NAMALWA (cell line): Measurements from ENCODE around the gene SELENOP.
"Not testable (repeated sequence)": the region's sequence is repeated elsewhere in the genome, so short reads cannot be mapped to it uniquely, and the experiment has no call there.

Experiments used
- DNase-seq: peaks from one replicate; pipeline ENCODE4 v3.0.0-alpha.2; 2015; ENCODE audit warnings: low spot score

The SELENOP gene

GRCh38 chr5:42811591-42812446 is at the start of gene SELENOP:
SELENOP (minus strand) TSS chr5:42811892; CDS start chr5:42808353, 3,539 bp downstream.
- DNase-seq = no peak

GRCh38 chr5:42858687-42859086 is 47.0 kb upstream of the SELENOP start:
- no peak for DNase-seq

GRCh38 chr5:42858031-42858643 is 46.4 kb upstream of the SELENOP start:
- no peak for DNase-seq

- DNase-seq = no peak
These were observed 44.1 kb upstream of the SELENOP start for GRCh38 chr5:42855811-42856210.

GRCh38 chr5:42855386-42855785 is 43.7 kb upstream of the SELENOP start:
- no peak for DNase-seq

- DNase-seq = no peak
These were observed 43.1 kb upstream of the SELENOP start for GRCh38 chr5:42854795-42855194.

GRCh38 chr5:42852826-42853225 is 41.1 kb upstream of the SELENOP start:
- DNase-seq = no peak

GRCh38 chr5:42851481-42851880 is 39.8 kb upstream of the SELENOP start:
- no peak for DNase-seq

- no peak for DNase-seq
These were observed 36.9 kb upstream of the SELENOP start for GRCh38 chr5:42848545-42848944.

- not testable (repeated sequence) for DNase-seq
These were observed 32.7 kb upstream of the SELENOP start for GRCh38 chr5:42844408-42844807.

- no peak for DNase-seq
These were observed 32.1 kb upstream of the SELENOP start for GRCh38 chr5:42843675-42844292.

GRCh38 chr5:42842921-42843641 is 31.4 kb upstream of the SELENOP start:
- DNase-seq = no peak

- no peak for DNase-seq
These were observed 29.3 kb upstream of the SELENOP start for GRCh38 chr5:42840842-42841567.

- DNase-seq = no peak
These were observed 28.6 kb upstream of the SELENOP start for GRCh38 chr5:42840269-42840668.

- DNase-seq = no peak
These were observed 27.5 kb upstream of the SELENOP start for GRCh38 chr5:42839196-42839595.

- DNase-seq = no peak
These were observed 25.9 kb upstream of the SELENOP start for GRCh38 chr5:42837601-42838000.

- DNase-seq = no peak
These were observed 24.5 kb upstream of the SELENOP start for GRCh38 chr5:42836070-42836769.

- no peak for DNase-seq
These were observed 20.4 kb upstream of the SELENOP start for GRCh38 chr5:42832060-42832459.

- DNase-seq = no peak
These were observed 19.2 kb upstream of the SELENOP start for GRCh38 chr5:42830924-42831323.

- no peak for DNase-seq
These were observed 17.0 kb upstream of the SELENOP start for GRCh38 chr5:42828671-42829070.
